ENCODE results near the gene OSTN.
"Not testable (repeated sequence)": the region's sequence is repeated elsewhere in the genome, so short reads cannot be mapped to it uniquely, and the experiment has no call there.

GRCh38 chr3:191185382-191185781, 13.7 kb upstream of the OSTN start:
- not testable (repeated sequence) for TF ChIP-seq CTCF (IDR thresholded peaks at IDR 0.05); EZH2 (IDR thresholded peaks at IDR 0.05; ENCODE audit: borderline replicate concordance, insufficient read depth, low read depth, low read length, poor library complexity, severe bottlenecking)

Data from B cell (primary cell).